Endothelial cell of umbilical vein (primary cell): ENCODE data around the gene S100A10. TPM values are rescaled to one million over a fixed set of nuclear protein-coding genes. Genes with fewer than 3 reads are reported as not detected.

Source experiments
- BruUV-seq: library from RNA; stranded (reverse); fragments of 400-500 nt; replicated peaks from 2 replicates; lab custom pipeline; 2021; lab: Mats Ljungman, UMichigan
- CTCF ChIA-PET: fragments of 300-600, 350-600 bp; sonication (Branson Sonifier 250); formaldehyde crosslinking; loops from one replicate; lab custom pipeline; 2021; ENCODE audit warnings: antibody characterized with exemption, inconsistent platforms; lab: Charles Lee
- POLR2A ChIA-PET: fragments of 300-600, 350-600 bp; sonication (Branson Sonifier 250); formaldehyde crosslinking; loops from one replicate; lab custom pipeline; 2021; ENCODE audit warnings: antibody characterized with exemption, inconsistent platforms; lab: Charles Lee
- DNase-seq: peaks from one replicate; pipeline ENCODE4 v3.0.0-alpha.2; 2011; ENCODE audit warnings: low read depth, low spot score
- FAIRE-seq: peaks from 2 replicates; lab custom pipeline; 2011; peaks lifted over from hg19 to GRCh38; lab: Jason Lieb, UNC
- H2AFZ ChIP-seq: 2 replicates; pipeline ENCODE4 v1.6.0; 2012; ENCODE audit warnings: low read depth, low read length, control low read depth, inconsistent platforms
- H3K27ac ChIP-seq: 2 replicates; pipeline ENCODE4 v1.5.1; 2011; ENCODE audit warnings: low read depth, mild to moderate bottlenecking, control low read depth, low read length, moderate library complexity; ENCODE audit not compliant: insufficient read depth
- H3K27me3 ChIP-seq, 2 experiments: 2 replicates each; pipeline versions ENCODE4 v1.6.0 to v1.6.1; 2011; ENCODE audit warnings: low read length in 2 of 2, mixed read lengths in 1 of 2; ENCODE audit not compliant: control insufficient read depth in 2 of 2, insufficient read depth in 2 of 2
- H3K36me3 ChIP-seq, 2 experiments: 2 replicates in 1 of 2; 3 replicates in 1 of 2; pipeline ENCODE4 v1.5.1; 2011; ENCODE audit warnings: low read length in 2 of 2, mild to moderate bottlenecking in 1 of 2, moderate library complexity in 1 of 2; ENCODE audit not compliant: control insufficient read depth in 2 of 2, insufficient read depth in 2 of 2; ENCODE audit errors: extremely low read depth in 1 of 2
- H3K4me1 ChIP-seq: 3 replicates; pipeline ENCODE4 v1.5.1; 2011; ENCODE audit warnings: mild to moderate bottlenecking, low read length; ENCODE audit not compliant: control insufficient read depth, insufficient read depth; ENCODE audit errors: extremely low read depth
- H3K4me2 ChIP-seq: 2 replicates; pipeline ENCODE4 v1.6.1; 2011; ENCODE audit warnings: low read length, control low read depth, mixed read lengths; ENCODE audit not compliant: insufficient read depth
- H3K4me3 ChIP-seq, 3 experiments: fragments of 200-600 bp in 1 of 3; sonication (generic), shearing (Covaris generic) in 1 of 3; replicated peaks in 1 of 3; 2 replicates each; pipeline ENCODE4 v1.5.1; 2011 to 2016; ENCODE audit warnings: control low read depth in 3 of 3, low read length in 3 of 3, mild to moderate bottlenecking in 2 of 3, inconsistent platforms in 1 of 3, low read depth in 1 of 3, moderate library complexity in 1 of 3; ENCODE audit not compliant: insufficient read depth in 1 of 3
- H3K79me2 ChIP-seq: 2 replicates; pipeline ENCODE4 v1.6.0; 2012; ENCODE audit warnings: low read length, inconsistent platforms; ENCODE audit not compliant: control insufficient read depth, insufficient read depth
- H3K9ac ChIP-seq: replicated peaks from 2 replicates; pipeline ENCODE3; 2011; ENCODE audit warnings: low read length, control low read depth; ENCODE audit not compliant: insufficient read depth; ENCODE audit errors: extremely low read depth
- H3K9me1 ChIP-seq: replicated peaks from 3 replicates; pipeline ENCODE4 v1.6.0; 2011; ENCODE audit warnings: mild to moderate bottlenecking, low read length; ENCODE audit not compliant: control insufficient read depth, insufficient read depth; ENCODE audit errors: extremely low read depth
- H3K9me3 ChIP-seq: replicated peaks from 2 replicates; pipeline ENCODE4 v1.5.1; 2012; ENCODE audit warnings: low read length, inconsistent platforms; ENCODE audit not compliant: control insufficient read depth, insufficient read depth
- H4K20me1 ChIP-seq: replicated peaks from 2 replicates; pipeline ENCODE3; 2011; ENCODE audit warnings: mild to moderate bottlenecking, low read length; ENCODE audit not compliant: control insufficient read depth, insufficient read depth; ENCODE audit errors: extremely low read depth
- CTCF ChIP-seq, 2 donors: IDR thresholded peaks; 1 replicate in 1 of 2; 2 replicates in 1 of 2; pipeline ENCODE4 v1.5.1; 2011; ENCODE audit warnings: low read length in 2 of 2, mild to moderate bottlenecking in 2 of 2, moderate library complexity in 2 of 2, control low read depth in 1 of 2, inconsistent platforms in 1 of 2, low read depth in 1 of 2; ENCODE audit not compliant: insufficient read depth in 1 of 2; ENCODE audit errors: extremely low read depth in 1 of 2
- EZH2 ChIP-seq: IDR thresholded peaks from 2 replicates; pipeline ENCODE4 v1.6.1; 2012; ENCODE audit warnings: borderline replicate concordance, low read depth, mild to moderate bottlenecking, moderate library complexity, low read length, inconsistent platforms; ENCODE audit not compliant: severe bottlenecking
- FOS ChIP-seq: IDR thresholded peaks from 2 replicates; pipeline ENCODE4 v1.6.1; 2011; ENCODE audit warnings: mild to moderate bottlenecking, low read length, moderate library complexity, borderline replicate concordance; ENCODE audit not compliant: insufficient read depth
- GATA2 ChIP-seq: IDR thresholded peaks from 2 replicates; pipeline ENCODE4 v1.7.0; 2011; ENCODE audit warnings: low read depth, mild to moderate bottlenecking, moderate library complexity, mixed read lengths, low read length; ENCODE audit not compliant: insufficient read length, insufficient read depth
- JUN ChIP-seq: IDR thresholded peaks from 2 replicates; pipeline ENCODE4 v1.6.1; 2011; ENCODE audit warnings: borderline replicate concordance, low read depth; ENCODE audit not compliant: insufficient read length, insufficient read depth
- MAX ChIP-seq: IDR thresholded peaks from 2 replicates; pipeline ENCODE4 v1.6.1; 2011; ENCODE audit not compliant: insufficient read depth, insufficient read length
- MYC ChIP-seq: IDR thresholded peaks from one replicate; pipeline ENCODE4 v1.6.1; 2011; ENCODE audit warnings: mild to moderate bottlenecking, low read depth, low read length
- POLR2A ChIP-seq: IDR thresholded peaks from 2 replicates; pipeline ENCODE4 v1.6.1; 2012; ENCODE audit warnings: low read depth, mild to moderate bottlenecking, control low read depth, low read length
- POLR2AphosphoS5 ChIP-seq: IDR thresholded peaks from 2 replicates; pipeline ENCODE4 v1.6.1; 2012; ENCODE audit warnings: low read depth, mild to moderate bottlenecking, control low read depth, low read length, moderate library complexity; ENCODE audit not compliant: insufficient read depth
- dilution Hi-C: fragments of 300-500 bp; cut with MboI; formaldehyde crosslinking; loops from one replicate; pipeline ENCODE4 v1.15.0; 2019; ENCODE audit warnings: low sequenced_read_pairs; ENCODE audit not compliant: extremely low pct_ligation_motif_present
- intact Hi-C: fragments of 100-400 bp; cut with micrococcal nuclease; formaldehyde crosslinking; loops from one replicate; pipeline ENCODE4 v1.10.0; 2022
- polyA plus RNA-seq, 4 experiments: library from polyadenylated mRNA; depleted of rRNA in 3 of 4; stranded (reverse) in 3 of 4; unstranded in 1 of 4; fragments of >200 nt; gene quantifications; 2 replicates each; pipeline versions ENCODE4 v1.2.1 to v1.2.3, GENCODE V29; 2011 to 2012; ENCODE audit warnings: missing spikeins in 1 of 4
- total RNA-seq: library from RNA; stranded (reverse); gene quantifications from 2 replicates; pipeline ENCODE4 v1.2.3, GENCODE V29; 2021

S100A10 gene
- total and polyA plus RNA-seq, 2 donors (not counting 3 experiments of a cell fraction or from before 2014, with no cell fraction given), result 76.8 to 779 TPM

- no peak overlapping the region for H3K27ac ChIP-seq
- no peak for TF ChIP-seq POLR2A
- no peak for TF ChIP-seq MYC
- no peak for TF ChIP-seq POLR2AphosphoS5
- no peak for TF ChIP-seq EZH2
- no peak for TF ChIP-seq CTCF (IDR thresholded peaks at IDR 0.05; ENCODE audit: extremely low read depth in 1 of 2, insufficient read depth in 1 of 2, low read depth in 1 of 2, low read length in 2 of 2)
- no peak for TF ChIP-seq GATA2
- TF ChIP-seq MAX, result no peak
- no peak for TF ChIP-seq FOS
- TF ChIP-seq JUN, result no peak
- CTCF ChIA-PET, result interaction anchor here (0.8 to 13.1 kb wide), 20 partner anchors 8 to 102 kb away, joined by 3 to 572 read pairs (median 5); partner anchors contain the start of genes S100A10, S100A11 and THEM4
- intact Hi-C loops, result loop anchor here (10.0 kb wide), 1 partner anchor 250 kb away; no protein-coding TSS in a partner anchor
- POLR2A ChIA-PET, result interaction anchor here (2.1 kb wide), 1 partner anchor 57 kb away, joined by 7 read pairs; the partner anchor contains the start of gene S100A10
- no peaks in the 10 kb centered on the region for H3K79me2 ChIP-seq
- no peaks in the 10 kb centered on the region for H4K20me1 ChIP-seq
- no peak overlapping the region for H3K4me2 ChIP-seq
- H3K27me3 ChIP-seq, result no peaks in the 10 kb centered on the region
- peak; percentile 43 for DNase-seq
- H3K4me1 ChIP-seq, result peaks cover 6% of the 10 kb centered on the region
- dilution Hi-C loops, result no loop called here
- no peak for FAIRE-seq
- H3K36me3 ChIP-seq, result no peaks in the 10 kb centered on the region
- BruUV-seq, result no TSS peak
- no peaks in the 10 kb centered on the region for H3K9me1 ChIP-seq
- no peak overlapping the region for H3K4me3 ChIP-seq
- H3K9me3 ChIP-seq, result no peaks in the 10 kb centered on the region
- no peak overlapping the region for H3K9ac ChIP-seq
- H2AFZ ChIP-seq, result peak overlapping the region; percentile 4
These were observed 58.5 kb downstream of the S100A10 start for GRCh38 chr1:151935154-151935553.
